OCI-M1 (cell line): ENCODE results near the gene SUCLG2.

ENCODE experiments used
- DNase-seq: peaks from one replicate; lab custom pipeline; 2025; lab: John Stamatoyannopoulos, UW

SUCLG2 gene

GRCh38 chr3:67458408-67458807 lies 196.0 kb downstream of the SUCLG2 start:
- no peak for DNase-seq

GRCh38 chr3:67453628-67454027 lies 200.8 kb downstream of the SUCLG2 start:
- no peak for DNase-seq

- no peak for DNase-seq
Measured at GRCh38 chr3:67450153-67450552, 204.3 kb downstream of the SUCLG2 start.

GRCh38 chr3:67447393-67447792 lies 207.0 kb downstream of the SUCLG2 start:
- no peak for DNase-seq

GRCh38 chr3:67437789-67438188 lies 216.6 kb downstream of the SUCLG2 start:
- no peak for DNase-seq

- DNase-seq = no peak
Measured at GRCh38 chr3:67437090-67437489, 217.3 kb downstream of the SUCLG2 start.

- DNase-seq = no peak
Measured at GRCh38 chr3:67433109-67433508, 221.3 kb downstream of the SUCLG2 start.

- DNase-seq = no peak
Measured at GRCh38 chr3:67431887-67432286, 222.5 kb downstream of the SUCLG2 start.

GRCh38 chr3:67423722-67424121 lies 230.7 kb downstream of the SUCLG2 start:
- DNase-seq = no peak

- no peak for DNase-seq
Measured at GRCh38 chr3:67421912-67422311, 232.5 kb downstream of the SUCLG2 start.

- no peak for DNase-seq
Measured at GRCh38 chr3:67419779-67420178, 234.6 kb downstream of the SUCLG2 start.

- DNase-seq = no peak
Measured at GRCh38 chr3:67419218-67419529, 235.2 kb downstream of the SUCLG2 start.

GRCh38 chr3:67418426-67419217 lies 235.8 kb downstream of the SUCLG2 start:
- DNase-seq = no peak

GRCh38 chr3:67416703-67417102 lies 237.7 kb downstream of the SUCLG2 start:
- DNase-seq = no peak

- no peak for DNase-seq
Measured at GRCh38 chr3:67415511-67415910, 238.9 kb downstream of the SUCLG2 start.

GRCh38 chr3:67414740-67415139 lies 239.7 kb downstream of the SUCLG2 start:
- no peak for DNase-seq

- no peak for DNase-seq
Measured at GRCh38 chr3:67405193-67405592, 249.2 kb downstream of the SUCLG2 start.

- no peak for DNase-seq
Measured at GRCh38 chr3:67402873-67403272, 251.5 kb downstream of the SUCLG2 start.

GRCh38 chr3:67401921-67402320 lies 252.5 kb downstream of the SUCLG2 start:
- DNase-seq = no peak

- no peak for DNase-seq
Measured at GRCh38 chr3:67400476-67400875, 253.9 kb downstream of the SUCLG2 start.

- DNase-seq = peak; percentile 73
Measured at GRCh38 chr3:67389176-67389575, 265.2 kb downstream of the SUCLG2 start.

- no peak for DNase-seq
Measured at GRCh38 chr3:67388738-67389137, 265.7 kb downstream of the SUCLG2 start.

- no peak for DNase-seq
Measured at GRCh38 chr3:67386451-67386850, 268.0 kb downstream of the SUCLG2 start.

GRCh38 chr3:67384760-67385397 lies 269.5 kb downstream of the SUCLG2 start:
- DNase-seq = peak; percentile 33
